ENCODE data around the gene SSBP2. TPM values are rescaled to one million over a fixed set of nuclear protein-coding genes. Genes with fewer than 3 reads are reported as not detected.

Gene SSBP2
- total and polyA plus RNA-seq, 2 of the 8 experiments (the other 6 are each of a cell fraction or from before 2014, with no cell fraction given): 21.5 to 36.2 TPM

GRCh38 chr5:81763294-81763928, 12.5 kb upstream of the SSBP2 start (continued):
- TF ChIP-seq RAD21 (IDR thresholded peaks at IDR 0.05 in 1 of 2, conservative IDR thresholded peaks at IDR 0.05 in 1 of 2; ENCODE audit: low read depth in 2 of 2, low read length in 2 of 2) (no peak), SUZ12 (IDR thresholded peaks at IDR 0.05; ENCODE audit: low read length) (no peak), ATF2 (IDR thresholded peaks at IDR 0.05; ENCODE audit: low read length) (no peak), POU5F1 (IDR thresholded peaks at IDR 0.05; ENCODE audit: low read depth, low read length) (no peak), CBX5 (IDR thresholded peaks at IDR 0.05; ENCODE audit: low read depth, low read length) (no peak), RNF2 (IDR thresholded peaks at IDR 0.05; ENCODE audit: borderline replicate concordance, low read depth, low read length, missing control alignments, poor library complexity, severe bottlenecking) (no peak), SIX5 (IDR thresholded peaks at IDR 0.05; ENCODE audit: low read depth, low read length) (no peak), RFX5 (IDR thresholded peaks at IDR 0.05; ENCODE audit: borderline replicate concordance, low read depth, low read length) (no peak), CBX8 (IDR thresholded peaks at IDR 0.05; ENCODE audit: borderline replicate concordance, low read depth, low read length) (no peak)
